DMS53 (cell line): ENCODE measurements around the gene DHRS13.
"Not testable (repeated sequence)": the region's sequence is repeated elsewhere in the genome, so short reads cannot be mapped to it uniquely, and the experiment has no call there.

Experiments
- DNase-seq: peaks from one replicate; lab custom pipeline; 2025; lab: John Stamatoyannopoulos, UW

The DHRS13 gene

DNA sequence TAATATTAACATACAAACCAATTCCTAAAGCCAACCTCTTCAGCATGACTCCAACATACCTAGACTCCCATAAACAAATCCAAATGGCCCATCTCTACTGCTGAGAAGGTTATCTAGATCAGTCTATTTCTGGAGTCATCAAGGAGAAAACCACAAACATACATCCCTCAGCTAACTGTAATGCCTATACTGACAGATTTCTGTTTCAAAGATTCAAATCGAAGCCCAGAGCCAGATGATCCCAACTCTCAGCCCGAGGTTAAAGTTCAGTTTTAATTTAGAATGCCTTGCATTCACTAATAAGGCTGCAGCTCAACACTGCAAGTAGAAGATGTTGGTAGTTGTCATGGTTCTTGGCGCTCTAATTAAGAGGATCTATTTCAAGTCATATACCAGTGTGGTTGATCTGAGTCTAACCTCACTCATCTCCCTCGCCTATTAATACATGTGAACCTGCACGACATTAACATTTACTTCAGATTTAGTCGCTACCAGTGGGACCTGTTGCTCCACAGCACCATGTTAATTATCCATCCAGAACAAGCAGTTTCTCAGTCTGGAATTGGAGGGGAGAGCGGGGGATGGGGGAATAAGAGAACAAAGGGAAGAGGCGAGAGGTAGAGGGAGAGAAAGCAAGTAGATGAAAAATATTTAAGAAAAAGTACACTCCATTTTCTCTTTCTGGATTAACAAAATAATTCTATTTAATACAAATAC, 33.0 kb upstream of the DHRS13 start:
- DNase-seq: no peak

DNA sequence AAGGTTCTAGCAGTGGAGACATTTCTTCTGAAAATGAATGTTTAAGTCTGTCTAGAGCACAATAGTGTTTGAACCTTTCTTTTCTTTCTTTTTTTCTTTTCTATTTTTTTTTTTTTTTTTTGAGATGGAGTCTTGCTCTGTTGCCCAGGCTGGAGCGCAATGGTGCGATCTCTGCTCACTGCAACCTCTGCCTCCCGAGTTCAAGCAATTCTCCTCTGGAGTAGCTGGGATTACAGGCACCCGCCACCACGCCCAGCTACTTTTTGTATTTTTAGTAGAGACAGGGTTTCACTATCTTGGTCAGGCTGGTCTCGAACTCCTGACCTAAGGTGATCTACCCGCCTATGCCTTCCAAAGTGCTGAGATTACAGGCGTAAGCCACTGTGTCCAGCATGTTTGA, 31.6 kb upstream of the DHRS13 start:
- DNase-seq: not testable (repeated sequence)

DNA sequence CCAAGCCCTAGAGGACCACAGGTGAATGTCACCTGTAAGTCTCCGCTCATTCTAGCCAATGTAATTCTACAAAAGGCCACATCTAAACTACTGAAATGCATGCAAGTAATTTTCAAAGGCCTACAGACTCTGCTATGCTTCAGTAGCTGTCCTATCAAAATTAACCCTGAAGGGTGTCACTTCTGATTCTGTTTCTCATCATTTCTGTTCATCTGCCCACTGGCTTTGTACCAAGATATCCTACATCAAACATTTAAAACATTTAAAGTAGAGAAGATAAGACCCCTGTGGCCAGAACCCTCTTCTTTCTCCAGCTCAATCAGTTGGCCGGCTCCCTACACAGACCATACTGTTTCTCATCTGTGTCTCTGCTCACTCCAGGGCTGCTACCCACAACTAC, 26.9 kb upstream of the DHRS13 start:
- DNase-seq: no peak

DNA sequence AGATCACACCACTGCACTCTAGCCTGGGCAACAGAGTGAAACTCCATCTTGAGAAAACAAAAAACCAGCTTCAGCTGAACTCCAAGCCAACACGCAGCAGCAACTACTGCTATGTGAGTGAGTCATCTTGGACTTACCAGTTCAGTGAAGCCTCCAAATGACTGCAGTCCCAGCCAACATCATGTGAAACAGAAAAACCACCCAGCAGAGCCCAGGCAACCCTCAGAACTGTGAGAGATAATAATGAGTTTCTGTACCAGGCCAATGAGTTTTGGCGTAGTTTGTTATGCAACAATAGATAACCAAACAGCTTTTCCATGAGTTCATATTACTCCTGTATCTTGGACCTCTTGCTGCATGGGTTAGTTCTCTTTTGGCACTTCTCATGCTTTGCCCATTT, 25.2 kb upstream of the DHRS13 start:
- no peak for DNase-seq

DNA sequence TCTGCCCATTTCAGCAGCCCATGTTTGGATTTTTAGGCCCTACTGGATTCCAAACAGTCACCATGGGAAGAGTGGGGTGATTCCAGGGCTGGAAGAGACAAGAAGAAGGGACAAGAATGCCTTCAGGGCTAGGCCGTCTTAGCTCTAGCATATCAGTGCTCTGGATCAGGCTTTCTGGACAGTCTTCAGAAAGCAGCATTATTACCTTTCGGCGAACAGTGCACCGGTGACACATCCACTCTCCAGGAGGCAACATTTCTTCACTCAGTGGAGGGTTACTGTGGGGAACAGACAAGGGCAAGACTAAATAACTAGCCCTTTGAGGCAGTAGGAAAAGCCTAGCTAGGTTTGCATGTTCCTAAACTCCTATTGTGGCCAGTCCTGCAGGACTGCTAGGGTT, 23.9 kb upstream of the DHRS13 start:
- no peak for DNase-seq

DNA sequence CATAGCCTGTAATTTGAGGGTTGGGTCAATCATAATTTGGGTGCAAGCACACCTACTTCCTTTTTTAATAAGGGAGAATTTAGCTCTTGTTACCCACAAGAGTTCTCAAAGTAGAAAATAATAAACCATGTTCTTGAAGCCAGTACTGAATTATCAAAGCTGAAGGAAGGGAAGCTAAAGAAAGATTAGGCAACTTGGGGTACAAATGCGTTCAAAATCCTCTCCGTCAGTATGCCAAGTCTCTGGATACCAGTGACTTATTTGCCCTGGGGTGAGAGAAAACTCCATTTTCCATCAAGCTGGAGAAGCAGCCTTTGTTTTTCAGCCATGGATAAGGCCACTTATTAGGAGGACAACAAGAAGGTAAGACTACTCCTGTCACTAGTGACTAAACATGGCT, 23.5 kb upstream of the DHRS13 start:
- DNase-seq: no peak

DNA sequence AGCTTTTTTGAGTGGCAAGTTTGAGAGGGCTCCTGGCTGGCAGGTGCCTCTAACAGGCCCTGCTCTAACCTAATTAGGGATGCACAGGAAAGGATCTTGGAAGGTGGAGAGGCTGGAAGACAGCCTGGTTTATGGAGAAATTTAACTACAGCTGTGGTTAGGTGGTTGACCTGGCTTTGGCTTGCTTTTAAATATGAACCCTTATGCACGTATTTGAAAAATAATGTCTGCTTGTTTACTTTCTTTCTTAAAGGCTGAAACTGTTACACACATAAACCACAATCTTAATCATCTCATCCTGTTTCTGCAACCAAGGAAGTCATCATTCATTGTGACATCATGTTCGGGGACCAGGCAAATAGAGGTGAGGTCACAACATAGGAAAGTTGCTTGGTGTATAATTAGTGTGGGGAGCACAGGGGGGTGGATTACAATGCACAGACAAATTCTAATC, 23.1 kb upstream of the DHRS13 start:
- no peak for DNase-seq

DNA sequence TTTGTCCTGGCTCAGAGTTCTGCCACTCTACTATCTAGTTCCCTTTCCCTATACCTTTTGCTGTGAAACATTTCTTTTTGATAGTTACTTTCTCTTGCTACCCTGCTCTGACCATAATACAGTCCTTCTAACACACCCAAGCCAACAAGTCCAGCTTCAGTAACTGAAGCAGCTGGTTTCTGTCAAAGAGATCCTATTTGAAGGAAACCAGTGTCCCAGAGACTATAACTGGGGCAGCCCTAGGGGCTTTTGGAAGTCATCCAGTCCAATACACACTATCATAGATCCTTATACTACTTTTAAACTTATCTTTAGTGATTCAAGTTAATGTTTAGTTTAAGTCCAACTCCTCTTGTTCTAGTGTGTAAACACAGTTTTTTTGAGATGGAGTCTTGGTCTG, 17.3 kb upstream of the DHRS13 start:
- no peak for DNase-seq

DNA sequence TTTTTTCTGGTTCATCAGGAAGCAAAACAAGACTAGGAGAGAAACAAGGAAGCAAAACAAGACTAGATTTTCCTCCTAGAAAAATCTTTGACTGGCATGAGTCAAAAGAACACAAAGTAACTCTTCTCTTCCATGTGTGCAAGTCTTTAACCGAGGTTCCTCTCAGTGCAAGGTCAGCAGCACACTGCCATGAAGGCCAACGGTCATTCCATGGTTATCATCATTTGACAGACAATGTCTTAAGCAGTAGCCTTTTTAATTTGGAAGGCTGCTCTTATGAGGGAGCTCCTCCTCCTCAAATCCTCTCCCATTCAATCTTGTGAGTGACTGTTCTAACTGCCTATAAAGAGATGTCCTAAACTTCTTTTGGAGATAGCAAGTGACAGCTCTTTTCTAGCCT, 15.4 kb upstream of the DHRS13 start:
- no peak for DNase-seq

DNA sequence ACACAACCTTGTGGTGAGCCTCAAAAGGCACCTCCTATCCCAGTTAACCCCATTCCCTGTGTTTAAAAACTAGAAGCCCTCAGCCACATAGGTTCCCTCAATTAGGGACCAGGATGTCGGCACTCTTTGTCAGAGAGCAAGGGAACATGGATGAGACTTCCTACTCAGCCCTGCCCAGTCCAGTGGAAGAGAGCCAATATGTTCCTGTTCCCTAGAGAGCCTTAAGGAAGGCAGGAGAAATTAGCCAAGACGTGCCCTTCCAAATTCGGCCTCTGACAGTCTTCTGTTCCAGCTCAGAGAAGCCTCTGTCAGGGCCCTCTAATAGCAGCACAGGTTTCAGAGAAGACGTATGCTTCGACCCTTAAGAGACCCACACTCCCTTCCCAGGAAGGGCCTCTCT, 14.6 kb upstream of the DHRS13 start:
- DNase-seq: no peak

DNA sequence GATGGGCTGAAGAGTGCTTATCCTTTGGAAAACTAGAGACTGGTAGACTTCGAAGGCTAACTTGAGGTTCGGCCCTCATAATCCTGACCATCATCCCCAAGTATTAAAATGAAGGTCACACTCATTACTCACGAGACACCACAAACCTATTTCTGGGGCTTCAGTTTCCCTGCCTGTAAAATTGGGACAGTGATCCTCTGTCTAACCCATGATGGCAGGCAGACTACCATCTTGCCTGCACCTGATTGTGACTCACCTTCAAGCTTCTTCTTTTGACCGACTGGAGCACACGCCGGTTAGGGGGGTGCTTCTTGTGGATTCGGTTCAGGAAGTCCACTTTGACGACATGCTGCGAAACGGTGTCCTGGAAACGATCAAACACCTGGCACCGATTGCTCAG, 14.2 kb upstream of the DHRS13 start:
- DNase-seq: no peak

DNA sequence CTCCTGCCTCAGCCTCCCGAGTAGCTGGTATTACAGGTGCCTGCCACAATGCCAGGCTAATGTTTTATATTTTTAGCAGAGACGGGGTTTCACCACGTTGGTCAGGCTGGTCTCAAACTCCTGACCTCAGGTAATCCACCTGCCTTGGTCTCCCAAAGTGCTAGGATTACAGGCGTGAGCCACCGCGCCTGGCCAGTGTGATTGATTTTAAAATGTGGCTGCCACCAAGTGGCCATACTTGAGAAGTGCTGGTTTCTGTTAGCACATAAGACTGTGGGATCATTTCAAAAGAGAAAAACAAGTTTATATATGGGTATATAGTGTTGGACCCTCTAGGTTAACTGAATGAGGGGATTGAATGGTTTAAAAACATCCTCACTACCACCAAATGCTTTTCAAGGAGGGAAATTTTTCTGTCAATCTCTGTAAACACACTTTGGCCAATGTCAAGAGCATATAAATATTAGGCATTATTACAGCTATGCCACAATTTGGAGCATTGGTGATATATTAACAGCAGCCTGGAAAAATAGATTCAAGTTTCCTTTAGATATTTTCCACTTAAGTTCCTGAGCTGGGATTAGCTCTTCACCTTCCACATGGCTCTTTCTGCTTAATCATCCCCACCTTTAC, 13.5 kb upstream of the DHRS13 start:
- peak; percentile 60 for DNase-seq

DNA sequence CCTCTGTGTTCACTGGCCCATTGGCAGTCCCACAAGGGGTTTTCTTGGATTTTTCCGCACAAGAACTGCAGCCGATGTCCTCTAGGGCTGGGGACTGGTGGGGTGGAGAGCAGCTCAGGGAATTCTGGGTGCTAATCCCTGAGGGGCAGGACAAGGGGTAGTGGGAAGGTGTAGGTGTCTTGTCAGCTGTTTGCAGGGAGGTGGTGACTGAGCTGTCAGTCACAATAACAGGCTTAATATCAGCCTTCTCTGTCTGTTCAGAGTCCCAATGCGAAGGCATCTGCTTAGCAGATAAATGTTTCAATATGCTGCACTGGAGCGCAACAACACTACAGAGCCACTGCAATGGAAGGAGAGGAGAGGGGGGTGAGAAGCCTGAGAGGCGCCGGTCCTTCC, 10.1 kb upstream of the DHRS13 start:
- DNase-seq: no peak

DNA sequence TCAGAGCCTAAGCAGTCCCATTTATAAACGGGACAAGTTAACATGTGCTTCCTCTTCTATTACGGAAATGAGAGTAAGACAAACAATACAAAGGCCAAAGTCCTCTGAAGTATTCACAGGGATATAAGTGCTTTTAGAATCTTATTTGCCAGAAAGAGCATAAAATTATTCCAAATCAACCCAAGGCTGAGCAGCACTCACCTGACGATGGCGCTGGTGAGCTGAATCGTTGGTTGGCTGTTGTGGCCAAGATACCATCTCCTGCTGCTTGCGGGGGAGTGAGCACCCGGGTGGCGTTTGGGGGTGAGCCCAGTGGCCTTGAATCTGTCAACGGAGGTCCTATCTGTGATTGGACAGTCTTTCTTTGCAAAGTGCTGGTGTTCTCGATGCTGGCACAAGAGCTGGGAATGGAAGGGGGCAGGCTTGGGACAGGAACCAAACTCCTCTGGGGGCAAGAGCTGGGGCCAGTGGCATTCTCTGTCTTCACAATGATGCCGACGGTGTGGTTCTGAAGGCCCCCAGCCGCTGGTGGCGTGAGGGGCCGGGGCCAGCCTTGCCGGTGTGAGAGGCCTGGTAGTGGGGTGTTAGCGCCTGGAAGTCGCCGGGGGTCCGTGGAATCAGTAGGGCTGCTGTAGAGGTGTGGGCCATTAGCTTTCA, 9.5 kb upstream of the DHRS13 start:
- DNase-seq: peak; percentile 12

DNA sequence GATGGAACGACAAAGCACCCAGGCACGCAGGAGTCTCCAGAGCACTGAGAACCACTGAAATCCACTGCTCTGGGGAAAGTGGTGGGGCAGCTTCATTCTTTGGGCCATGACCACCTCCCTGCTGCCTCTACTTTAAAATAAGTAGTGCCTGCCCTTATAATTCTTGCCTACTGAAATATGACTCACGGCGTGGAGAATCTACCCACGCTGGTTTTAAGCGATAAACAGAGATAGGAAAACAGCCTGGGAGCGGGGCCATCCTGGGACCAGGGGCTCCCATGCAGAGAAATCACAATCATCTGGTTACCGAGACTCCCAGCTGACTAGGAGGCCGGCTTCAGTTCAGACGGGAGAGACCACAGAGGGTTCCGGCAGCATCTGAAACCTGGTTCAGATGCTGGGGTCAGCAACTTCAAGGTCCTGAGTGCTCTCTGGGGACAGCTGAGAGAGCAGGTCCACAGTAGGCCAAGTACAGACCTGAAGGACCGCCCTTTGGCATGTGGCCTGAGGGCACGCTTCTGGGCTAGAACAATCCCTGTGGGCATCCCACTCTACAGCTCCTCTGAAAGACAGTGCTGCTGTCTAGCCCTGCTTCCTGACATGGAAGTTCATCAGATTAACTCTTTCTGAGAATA, 8.6 kb upstream of the DHRS13 start:
- no peak for DNase-seq

DNA sequence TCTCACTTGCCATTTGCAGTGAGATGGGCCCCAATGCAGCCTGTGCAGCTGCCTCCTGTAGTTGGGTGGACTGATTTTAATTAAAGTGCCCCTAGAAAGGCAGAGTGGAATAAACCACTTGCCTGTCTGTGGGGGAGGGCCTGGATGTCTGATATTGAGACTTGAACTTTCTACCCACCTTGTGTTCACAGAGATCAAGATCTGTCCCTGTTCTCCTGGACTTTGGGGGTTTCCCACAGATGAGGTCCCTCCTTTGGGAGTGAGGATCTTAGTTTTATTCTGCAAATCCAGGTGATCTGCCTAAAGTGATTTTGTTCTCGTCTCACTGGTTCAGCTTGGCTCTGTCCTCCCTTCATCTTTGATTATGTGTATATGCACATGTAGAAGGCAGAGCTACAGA, 7.7 kb upstream of the DHRS13 start:
- no peak for DNase-seq

DNA sequence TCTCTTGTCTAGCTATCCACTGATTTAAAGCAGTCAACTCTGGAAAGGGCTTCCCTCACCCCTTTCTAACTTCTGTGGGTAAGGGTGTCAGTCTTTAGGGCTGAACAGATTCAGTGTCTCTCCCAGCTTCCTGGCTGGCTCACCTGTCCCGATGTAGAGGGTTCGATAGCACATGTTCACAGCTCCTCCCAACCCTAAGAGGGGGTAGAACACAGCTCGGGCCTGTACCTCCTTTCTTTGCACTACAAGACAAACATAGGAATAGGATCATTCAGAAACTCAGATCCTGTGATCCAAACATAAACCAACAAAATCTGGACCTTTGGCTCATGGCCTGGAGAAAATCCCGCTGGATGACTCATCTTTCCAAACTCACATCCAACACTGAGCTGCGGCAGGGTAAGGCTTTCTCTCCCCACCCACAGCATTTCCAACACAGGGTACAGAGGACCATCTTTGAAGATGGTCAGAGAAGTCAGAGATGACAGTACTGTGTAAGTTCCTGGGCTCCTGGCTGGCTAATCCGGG, 5.8 kb upstream of the DHRS13 start:
- DNase-seq: no peak

DNA sequence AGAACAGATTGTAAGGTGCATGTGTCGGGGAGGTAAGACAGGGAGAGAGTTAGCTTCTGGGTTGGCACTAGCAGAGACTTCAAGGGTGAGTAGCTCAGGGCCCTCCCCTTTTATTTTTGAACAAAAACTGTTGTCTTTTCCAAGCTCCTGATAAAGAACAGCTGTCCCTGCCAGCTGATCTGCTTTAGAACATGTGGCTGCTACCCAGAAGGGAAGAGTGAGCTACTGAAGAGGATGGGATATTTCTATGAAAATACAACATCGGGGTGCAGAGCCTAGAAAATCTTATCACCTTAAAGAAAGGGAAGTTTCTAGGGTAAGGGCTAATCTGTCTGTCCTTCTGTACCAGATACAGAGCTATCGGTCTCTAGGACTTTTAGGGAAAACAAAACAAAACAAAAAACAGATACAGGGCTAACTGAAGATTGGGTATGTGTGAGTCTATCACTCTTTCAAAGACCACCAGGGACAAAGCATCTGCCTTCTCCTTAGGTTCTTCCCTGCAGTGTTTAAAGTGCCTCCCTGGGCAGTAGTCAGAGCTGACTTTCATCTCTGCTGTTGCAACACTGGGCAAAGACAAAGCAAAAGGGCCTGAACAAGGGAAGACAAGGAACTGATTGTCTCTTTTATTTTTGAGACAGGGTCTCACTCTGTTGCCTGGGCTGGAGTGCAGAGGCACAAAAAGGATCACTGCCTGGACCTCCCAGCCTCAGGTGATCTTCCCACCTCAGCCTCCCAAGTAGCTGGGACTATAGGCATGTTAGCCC, 5.0 kb upstream of the DHRS13 start:
- DNase-seq: no peak

DNA sequence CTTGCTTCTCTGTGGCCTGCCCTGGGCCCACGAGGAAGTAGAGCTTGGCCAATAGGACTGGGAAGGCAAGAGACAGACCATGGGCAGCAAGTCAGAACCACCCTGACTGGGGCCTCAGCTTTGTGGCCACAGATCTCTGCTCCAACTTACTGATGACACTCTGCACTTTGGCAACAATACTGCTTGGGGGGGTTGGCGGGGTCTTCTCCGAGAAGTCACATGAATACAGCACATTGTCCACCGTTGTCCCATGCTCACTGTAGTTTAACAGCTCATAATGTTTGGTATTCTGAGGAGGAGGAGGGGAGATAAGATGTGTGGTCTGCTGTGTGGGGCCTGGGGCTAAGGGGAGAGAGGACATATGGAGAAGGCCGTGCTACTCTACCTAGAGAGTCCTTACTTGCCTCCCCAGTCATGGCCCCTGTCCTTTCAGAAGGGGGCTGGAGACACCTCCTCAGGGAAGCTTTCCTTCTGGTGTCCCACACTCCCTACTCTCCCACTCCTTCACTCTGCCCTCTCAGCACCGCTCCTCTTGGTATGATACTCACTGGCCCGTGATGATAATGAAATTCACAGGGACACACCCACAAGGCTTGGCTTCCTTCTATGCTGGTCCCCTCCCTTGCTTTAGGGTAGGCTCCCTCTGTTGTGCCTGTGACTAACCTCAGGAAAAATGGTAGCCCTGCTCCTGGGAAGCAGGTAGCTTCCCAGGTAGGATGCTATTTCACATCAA, 4.0 kb upstream of the DHRS13 start:
- no peak for DNase-seq

DNA sequence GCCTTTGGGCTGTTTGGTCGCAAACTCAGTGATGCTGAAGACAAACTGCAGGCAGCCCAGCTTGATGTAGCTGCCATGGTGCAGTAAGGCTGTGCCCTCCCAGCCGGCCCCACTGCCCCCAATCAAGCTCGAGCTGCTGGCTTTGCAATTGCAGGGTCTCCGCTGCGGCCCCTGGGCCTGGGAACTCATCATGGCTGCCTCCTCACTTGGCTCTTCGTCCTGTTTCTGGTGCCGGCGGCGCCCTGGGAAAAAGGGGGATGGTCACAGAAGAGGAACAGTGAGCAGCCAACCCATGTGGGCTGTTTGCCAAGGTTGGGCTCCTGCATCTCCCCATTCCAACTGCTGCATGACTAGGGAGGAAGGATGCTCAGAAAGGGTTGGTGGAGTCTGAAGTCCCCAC, 3.4 kb upstream of the DHRS13 start:
- no peak for DNase-seq

DNA sequence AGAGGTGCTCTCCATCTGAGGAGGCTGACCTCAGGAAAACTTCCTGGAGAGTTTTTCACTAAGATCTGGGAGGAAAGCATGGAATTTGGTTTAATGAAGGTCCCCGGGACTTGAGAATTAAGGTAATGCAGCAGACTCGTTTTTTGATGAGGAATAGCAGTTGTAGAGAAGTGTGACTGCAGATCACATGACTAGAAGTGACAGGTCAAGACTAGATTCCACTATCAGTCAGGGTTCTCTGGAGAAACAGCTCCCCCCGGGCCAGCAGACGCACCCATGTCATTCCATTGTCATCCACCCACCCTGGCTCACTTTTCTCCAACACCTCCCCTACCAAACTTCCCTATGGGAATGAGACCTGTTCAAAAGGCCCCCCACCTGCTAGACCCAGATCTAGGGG, 1.9 kb upstream of the DHRS13 start:
- DNase-seq: no peak

DNA sequence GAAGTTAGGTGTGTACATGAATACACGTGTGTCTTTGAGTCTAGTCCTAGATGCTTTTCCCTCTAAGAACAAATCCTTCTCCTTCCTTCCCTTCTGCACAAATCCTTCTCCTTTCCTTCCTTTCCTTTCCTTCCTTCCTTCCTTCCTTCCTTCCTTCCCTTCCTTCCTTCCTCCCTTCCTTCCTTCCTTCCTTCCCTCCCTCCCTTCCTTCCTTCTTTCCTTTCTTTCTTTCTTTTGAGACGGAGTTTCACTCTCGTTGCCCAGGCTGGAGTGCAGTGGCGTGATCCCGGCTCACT, 615 bp upstream of the DHRS13 start:
- not testable (repeated sequence) for DNase-seq
